CD4-positive, alpha-beta T cell treated with Interleukin-15 for 1 hour (primary cell): Measurements from ENCODE around the gene TSSK1B.
"Not testable (repeated sequence)": the region's sequence is repeated elsewhere in the genome, so short reads cannot be mapped to it uniquely, and the experiment has no call there.

Experiments used
- DNase-seq: peaks from one replicate; pipeline ENCODE4 v3.0.0-alpha.2; 2020

The TSSK1B gene, protein sequence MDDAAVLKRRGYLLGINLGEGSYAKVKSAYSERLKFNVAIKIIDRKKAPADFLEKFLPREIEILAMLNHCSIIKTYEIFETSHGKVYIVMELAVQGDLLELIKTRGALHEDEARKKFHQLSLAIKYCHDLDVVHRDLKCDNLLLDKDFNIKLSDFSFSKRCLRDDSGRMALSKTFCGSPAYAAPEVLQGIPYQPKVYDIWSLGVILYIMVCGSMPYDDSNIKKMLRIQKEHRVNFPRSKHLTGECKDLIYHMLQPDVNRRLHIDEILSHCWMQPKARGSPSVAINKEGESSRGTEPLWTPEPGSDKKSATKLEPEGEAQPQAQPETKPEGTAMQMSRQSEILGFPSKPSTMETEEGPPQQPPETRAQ

DNA sequence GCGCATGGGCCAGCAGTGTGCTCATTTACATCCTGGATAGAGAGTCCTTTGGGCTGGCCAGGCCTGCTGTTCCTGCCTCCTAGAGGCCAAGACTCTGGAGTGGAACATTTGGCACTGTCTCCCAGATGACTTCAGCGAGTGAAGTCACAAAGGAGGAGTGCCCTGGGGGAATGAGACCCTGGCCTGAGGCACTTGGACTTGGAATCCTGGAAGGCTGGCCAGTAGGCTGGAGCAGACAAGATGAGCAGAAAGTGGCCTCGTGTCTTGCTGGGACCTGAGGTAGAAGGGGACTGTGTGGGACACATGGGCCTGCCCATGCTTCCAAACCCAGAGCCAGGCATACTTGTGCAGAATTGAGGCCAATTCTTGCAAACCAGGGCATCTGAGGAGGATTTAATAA is at the start of gene TSSK1B:
TSSK1B (minus strand) TSS at position 101 of the 400 bp plus-strand sequence. CDS start 150 bp downstream, outside the sequence.
- no peak for DNase-seq

DNA sequence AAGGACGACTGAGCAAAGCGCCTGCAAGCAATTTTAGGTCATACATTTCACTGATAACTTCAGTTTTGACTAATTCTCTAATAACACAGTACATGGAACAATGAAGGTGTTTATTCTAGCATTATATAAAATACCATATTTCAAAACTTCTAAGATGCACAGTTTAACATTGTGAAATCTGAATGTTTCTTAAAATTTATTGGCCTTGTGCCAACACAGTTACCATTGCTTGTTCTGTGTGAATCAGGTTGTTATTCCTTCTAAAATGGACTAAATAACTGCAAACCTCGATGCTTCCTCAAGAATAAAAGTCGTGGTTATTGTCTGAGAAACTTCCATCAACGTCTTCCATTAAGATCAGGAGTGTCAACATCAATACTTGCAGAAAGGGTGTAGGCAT is 45.5 kb upstream of the TSSK1B start:
- no peak for DNase-seq

GRCh38 chr5:113478691-113479090 is 43.9 kb upstream of the TSSK1B start:
- DNase-seq: no peak

GRCh38 chr5:113474100-113474728 is 39.4 kb upstream of the TSSK1B start:
- DNase-seq: no peak

DNA sequence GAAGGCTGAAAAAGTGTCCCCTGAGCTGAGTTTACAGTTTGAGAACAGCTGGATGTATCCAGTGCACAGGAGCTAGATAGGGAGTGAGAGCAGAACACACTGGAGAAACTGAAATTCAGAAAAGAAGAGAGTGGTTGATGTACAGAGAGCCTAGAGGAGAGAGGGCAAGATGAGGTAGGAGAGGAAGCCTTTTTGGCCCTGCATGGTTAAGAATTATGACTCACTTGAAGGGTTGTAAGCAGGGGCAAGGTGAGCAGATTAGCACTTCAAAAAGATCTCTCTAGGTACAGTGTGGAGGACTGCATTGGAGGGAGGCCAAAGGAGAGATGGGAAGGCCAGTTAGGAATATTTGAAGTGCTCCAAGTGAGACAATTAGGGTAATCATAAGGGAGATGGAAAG is 28.2 kb upstream of the TSSK1B start:
- no peak for DNase-seq

DNA sequence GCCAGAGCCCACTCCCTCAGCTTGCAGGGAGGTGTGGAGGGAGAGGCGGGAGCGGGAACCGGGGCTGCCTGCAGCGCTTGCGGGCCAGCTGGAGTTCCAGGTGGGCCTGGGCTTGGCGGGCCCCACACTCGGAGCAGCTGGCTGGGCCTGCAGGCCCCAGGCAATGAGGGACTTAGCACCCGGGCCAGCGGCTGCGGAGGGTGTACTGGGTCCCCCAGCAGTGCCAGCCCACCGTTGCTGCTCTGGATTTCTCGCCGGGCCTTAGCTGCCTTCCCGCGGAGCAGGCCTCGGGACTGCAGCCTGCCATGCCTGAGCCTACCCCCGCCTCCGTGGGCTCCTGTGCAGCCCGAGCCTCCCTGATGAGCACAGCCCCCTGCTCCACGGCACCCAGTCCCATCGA is 22.3 kb upstream of the TSSK1B start:
- DNase-seq: not testable (repeated sequence)

DNA sequence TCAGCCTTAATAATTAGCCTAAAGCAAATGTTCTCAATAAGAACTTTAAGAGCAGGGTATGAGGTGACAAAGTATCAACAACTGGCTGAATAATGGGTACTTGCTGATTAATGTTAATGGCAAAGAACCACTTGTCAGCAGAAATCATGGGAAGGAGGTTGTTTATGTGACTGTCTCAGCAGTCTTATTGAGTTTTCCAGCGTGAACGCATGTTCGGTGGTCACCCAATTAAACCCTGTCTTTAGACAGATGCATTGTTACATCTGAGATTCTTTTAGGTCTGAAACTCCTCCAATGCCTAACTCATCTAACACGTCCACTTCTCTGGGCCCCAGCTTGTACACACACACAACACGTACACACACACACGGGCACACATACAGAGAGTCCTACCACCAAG is 18.2 kb upstream of the TSSK1B start:
- no peak for DNase-seq

DNA sequence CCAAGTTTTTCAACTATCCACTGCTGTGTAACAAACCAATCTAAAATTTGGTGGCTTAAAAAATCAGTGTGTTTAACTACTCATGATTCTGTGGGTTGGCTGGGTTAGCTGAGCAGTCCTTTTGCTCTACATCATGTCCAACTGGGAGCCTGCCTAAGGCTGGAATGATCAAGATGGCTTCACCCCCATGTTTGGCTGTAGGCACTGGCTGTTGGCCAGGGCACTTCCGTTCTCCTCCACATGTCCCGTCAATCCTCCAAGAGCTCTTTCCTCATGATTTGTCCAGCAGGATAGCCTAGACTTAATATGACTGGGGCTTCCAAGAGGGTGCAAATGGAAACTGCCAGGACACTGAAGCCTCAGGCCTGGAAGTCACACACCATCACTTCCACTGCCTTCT is 17.0 kb upstream of the TSSK1B start:
- no peak for DNase-seq

DNA sequence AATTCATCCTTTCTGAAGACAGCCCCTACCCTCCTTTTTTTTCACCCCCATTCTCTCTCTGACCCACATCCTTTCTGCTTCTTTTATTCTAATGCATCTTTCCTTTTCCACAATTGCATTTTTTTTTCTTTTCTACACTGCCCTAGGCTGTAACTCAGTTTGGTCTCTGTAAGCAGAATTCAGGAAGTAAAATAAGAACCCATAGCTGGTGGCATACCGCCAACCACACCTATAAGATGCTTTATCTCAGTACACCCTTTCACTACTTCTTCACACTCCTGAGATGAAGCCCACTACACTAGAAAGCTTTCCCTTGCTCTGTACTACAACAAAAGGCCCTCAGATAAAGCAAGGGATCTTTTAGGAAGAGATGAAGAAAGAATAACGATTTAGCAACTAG is 16.1 kb upstream of the TSSK1B start:
- no peak for DNase-seq

GRCh38 chr5:113450462-113450861 is 15.7 kb upstream of the TSSK1B start:
- DNase-seq: no peak

GRCh38 chr5:113448252-113448651 is 13.5 kb upstream of the TSSK1B start:
- DNase-seq: no peak

- no peak for DNase-seq
Measured at GRCh38 chr5:113447498-113448050, 12.8 kb upstream of the TSSK1B start.

DNA sequence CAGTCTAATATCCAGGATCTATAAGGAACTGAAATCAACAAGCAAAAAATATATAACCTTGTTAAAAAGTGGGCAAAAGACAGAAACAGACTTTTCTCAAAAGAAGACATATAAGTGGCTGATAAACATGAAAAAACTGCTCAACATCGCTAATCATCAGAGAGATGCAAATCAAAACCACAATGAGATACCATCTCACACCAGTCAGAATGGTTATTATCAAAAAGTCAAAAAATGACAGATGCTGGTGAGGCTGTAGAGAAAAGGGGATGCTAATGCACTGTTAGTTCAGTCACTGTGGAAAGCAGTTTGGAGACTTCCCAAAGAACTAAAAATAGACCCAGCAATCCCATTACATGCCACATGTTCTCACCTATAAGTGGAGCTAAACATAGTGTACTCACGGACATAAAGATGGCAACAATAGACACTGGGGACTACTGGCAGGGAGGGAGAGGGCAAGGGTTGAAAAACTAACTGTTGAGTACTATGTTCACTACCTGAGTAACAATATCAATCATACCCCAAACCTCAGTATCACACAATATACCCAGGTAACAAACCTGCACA is 11.7 kb upstream of the TSSK1B start:
- no peak for DNase-seq

DNA sequence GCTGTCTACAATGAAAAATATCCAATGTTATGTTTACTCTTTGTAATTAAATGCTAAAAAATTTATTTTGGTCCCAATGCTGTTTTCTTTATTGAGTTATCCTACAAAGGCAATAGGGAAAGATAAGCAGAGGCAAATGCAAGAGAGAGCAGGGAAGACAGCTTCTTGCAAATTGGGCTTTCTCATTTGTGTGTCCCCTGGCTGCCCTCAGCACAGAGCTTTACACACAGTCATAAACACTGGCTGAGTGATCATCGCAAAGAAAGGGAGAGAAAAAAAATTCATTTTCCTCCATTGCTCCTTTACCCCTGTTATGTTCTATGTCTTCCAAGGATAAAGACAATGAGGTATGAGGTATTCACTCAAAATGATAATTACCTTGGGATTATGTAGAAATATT is 2.3 kb upstream of the TSSK1B start:
- no peak for DNase-seq

- no peak for DNase-seq
Measured at GRCh38 chr5:113435575-113435974, 786 bp upstream of the TSSK1B start.

DNA sequence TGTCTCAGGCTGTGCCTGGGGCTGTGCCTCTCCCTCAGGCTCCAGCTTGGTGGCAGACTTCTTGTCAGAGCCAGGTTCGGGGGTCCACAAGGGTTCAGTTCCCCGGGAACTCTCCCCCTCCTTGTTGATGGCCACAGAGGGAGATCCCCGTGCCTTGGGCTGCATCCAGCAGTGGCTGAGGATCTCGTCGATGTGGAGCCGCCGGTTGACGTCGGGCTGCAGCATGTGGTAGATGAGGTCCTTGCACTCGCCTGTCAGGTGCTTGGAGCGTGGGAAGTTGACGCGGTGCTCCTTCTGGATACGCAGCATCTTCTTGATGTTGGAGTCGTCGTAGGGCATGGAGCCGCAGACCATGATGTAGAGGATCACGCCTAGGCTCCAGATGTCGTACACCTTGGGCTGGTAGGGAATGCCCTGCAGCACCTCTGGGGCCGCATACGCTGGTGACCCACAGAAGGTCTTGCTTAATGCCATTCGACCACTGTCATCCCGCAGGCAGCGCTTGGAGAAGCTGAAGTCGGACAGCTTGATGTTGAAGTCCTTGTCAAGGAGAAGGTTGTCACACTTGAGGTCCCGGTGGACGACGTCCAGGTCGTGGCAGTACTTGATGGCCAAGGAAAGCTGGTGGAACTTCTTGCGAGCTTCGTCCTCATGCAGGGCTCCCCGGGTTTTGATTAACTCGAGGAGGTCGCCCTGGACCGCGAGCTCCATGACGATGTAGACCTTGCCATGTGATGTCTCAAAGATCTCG is 752 bp downstream of the TSSK1B start:
- DNase-seq: no peak

- DNase-seq: no peak
Measured at GRCh38 chr5:113433071-113433470, 1.7 kb downstream of the TSSK1B start.

DNA sequence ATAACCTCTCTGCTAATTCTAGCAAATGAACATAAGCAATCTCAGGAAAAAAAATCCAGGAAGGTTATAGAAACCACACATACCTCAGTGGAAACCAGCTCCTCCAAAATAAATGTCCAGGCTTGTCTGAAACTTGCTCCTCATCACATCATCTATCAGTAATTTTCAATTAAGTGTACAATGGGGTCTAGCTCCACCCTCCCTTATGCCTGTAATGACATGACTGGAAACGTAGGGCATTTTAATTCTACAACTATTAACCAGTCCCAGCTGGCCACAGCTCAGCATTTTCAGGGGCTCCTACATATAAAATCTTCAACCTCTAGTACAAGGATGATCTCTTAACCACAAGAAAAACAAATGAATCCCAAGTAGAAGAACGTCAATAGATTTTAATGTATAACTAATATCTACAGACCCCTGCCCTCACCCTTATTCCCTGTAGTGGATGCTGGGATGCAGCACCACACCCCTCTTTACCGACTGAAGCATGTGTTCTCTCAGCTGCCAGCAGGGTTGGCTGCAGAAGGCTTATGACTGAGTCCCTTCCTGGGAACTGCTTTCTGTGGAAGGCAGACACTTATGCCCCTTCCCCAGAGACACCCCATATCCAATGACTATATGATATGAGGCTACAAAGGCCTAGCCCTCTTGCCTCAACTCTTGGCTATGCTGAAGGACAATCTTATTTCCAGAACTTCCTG is 6.8 kb downstream of the TSSK1B start:
- DNase-seq: no peak

GRCh38 chr5:113425909-113426308 is 8.9 kb downstream of the TSSK1B start:
- no peak for DNase-seq

- no peak for DNase-seq
Measured at GRCh38 chr5:113421693-113422092, 13.1 kb downstream of the TSSK1B start.

DNA sequence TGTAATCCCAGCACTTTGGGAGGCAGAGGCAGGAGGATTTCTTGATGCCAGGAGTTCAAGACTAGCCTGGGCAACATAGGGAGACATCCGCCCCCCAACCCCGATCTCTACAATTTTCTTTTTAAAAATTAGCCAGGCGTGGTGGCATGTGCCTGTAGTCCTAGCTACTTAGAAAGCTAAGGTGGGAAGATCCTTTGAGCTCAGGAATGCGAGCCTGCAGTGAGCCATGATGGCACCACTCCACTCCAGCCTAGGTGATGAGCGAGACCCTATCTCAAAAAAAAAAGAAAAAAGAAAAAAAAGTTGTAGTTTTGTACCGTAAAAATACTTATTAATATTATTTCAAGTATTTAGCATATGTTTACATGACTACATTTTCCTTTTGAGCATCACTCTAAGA is 29.3 kb downstream of the TSSK1B start:
- no peak for DNase-seq

DNA sequence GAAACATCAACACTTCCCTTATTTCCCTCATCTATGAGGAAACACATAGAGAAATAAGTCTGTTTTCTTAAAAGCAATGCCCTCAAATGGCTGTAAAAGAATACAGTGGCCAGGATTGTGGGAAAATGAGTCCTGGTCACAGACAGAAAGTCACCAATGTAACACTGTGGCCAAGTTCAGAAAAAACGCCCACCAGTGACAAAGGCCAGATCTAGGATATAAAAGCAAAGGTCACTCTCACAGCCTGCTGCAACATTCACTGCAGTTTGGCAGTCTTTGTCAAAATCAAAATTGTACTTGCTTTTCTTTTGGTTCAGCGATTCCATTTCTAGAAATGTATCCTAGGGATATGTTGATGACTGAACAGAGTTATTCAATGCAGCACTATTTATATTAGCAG is 30.5 kb downstream of the TSSK1B start:
- no peak for DNase-seq

DNA sequence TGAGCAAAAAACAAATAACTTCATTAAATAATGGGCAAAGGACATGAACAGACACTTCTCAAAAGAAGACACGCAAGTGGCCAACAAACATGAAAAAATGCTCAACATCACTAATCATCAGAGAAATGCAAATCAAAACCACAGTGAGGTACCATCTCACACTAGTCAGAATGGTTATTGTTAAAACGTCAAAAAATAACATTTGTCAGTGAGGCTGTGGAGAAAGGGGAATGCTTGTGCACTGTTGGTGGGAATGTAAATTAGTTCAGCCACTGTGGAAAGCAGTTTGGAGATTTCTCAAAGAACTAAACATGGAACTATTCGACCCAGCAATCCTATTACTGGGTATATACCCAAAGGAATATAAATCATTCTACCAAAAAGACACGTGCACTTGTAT is 36.8 kb downstream of the TSSK1B start:
- DNase-seq: not testable (repeated sequence)
